Measurements from ENCODE around the gene WDFY2. TPM values are rescaled to one million over a fixed set of nuclear protein-coding genes. Genes with fewer than 3 reads are reported as not detected.
"Not testable (repeated sequence)": the region's sequence is repeated elsewhere in the genome, so short reads cannot be mapped to it uniquely, and the experiment has no call there.

The WDFY2 gene
- polyA plus RNA-seq, 3 donors: 6.5 to 40.1 (median 9.1) TPM

- Histone ChIP-seq H3K27me3 (ENCODE audit: control insufficient read depth in 2 of 2, insufficient read depth in 2 of 2, low read length in 2 of 2) (no peaks in the 10 kb centered on the region), H4K20me1 (ENCODE audit: insufficient read depth, low read length) (no peaks in the 10 kb centered on the region), H3K9ac (ENCODE audit: insufficient read depth, low read length, poor library complexity, severe bottlenecking) (no peak overlapping the region), H3K4me1 (ENCODE audit: control insufficient read depth in 1 of 2, insufficient read depth in 2 of 2, low read length in 2 of 2) (peaks cover 44 to 53% of the 10 kb centered on the region in 2 donors), H3K4me2 (replicated peaks; ENCODE audit: extremely low read depth, low read length, poor library complexity, severe bottlenecking) (no peak overlapping the region), H3K79me2 (ENCODE audit: insufficient read depth, low read length) (no peaks in the 10 kb centered on the region), H3K4me3 (replicated peaks in 1 of 3; ENCODE audit: low read depth in 2 of 3, low read length in 3 of 3) (no peak overlapping the region), H3K27ac (ENCODE audit: low read depth in 1 of 2, low read length in 2 of 2) (no peak overlapping the region), H3K9me3 (replicated peaks in 1 of 2; ENCODE audit: control insufficient read depth in 1 of 2, insufficient read depth in 1 of 2, low read length in 2 of 2) (peaks cover 5 to 9% of the 10 kb centered on the region in 2 donors), H2AFZ (ENCODE audit: insufficient read depth, low read depth, low read length, poor library complexity, severe bottlenecking) (peak overlapping the region; percentile 41), H3K36me3 (replicated peaks in 1 of 2; ENCODE audit: control insufficient read depth in 1 of 2, insufficient read depth in 2 of 2, low read length in 2 of 2) (no peaks in the 10 kb centered on the region)
- TF ChIP-seq, protein P1, sequence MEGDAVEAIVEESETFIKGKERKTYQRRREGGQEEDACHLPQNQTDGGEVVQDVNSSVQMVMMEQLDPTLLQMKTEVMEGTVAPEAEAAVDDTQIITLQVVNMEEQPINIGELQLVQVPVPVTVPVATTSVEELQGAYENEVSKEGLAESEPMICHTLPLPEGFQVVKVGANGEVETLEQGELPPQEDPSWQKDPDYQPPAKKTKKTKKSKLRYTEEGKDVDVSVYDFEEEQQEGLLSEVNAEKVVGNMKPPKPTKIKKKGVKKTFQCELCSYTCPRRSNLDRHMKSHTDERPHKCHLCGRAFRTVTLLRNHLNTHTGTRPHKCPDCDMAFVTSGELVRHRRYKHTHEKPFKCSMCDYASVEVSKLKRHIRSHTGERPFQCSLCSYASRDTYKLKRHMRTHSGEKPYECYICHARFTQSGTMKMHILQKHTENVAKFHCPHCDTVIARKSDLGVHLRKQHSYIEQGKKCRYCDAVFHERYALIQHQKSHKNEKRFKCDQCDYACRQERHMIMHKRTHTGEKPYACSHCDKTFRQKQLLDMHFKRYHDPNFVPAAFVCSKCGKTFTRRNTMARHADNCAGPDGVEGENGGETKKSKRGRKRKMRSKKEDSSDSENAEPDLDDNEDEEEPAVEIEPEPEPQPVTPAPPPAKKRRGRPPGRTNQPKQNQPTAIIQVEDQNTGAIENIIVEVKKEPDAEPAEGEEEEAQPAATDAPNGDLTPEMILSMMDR (IDR thresholded peaks at IDR 0.05): no peak
- Mint-ChIP-seq H3K9me3 (peaks cover 4 to 15% (median 8%) of the 10 kb centered on the region in 7 donors), H3K4me1 (peaks cover 58% of the 10 kb centered on the region), H3K27me3 (ENCODE audit: low read depth in 3 of 3) (no peaks in the 10 kb centered on the region), H3K36me3 (peaks cover 0 to 2% of the 10 kb centered on the region in 2 donors), H3K4me3 (no peak overlapping the region), H3K27ac (peak overlapping the region in 2 of 7 donors; percentile 11 to 23)
- WGBS (ENCODE audit: insufficient coverage): 80% methylated on average over 2 of the region's 3 CpGs
- no peak for DNase-seq
- intact Hi-C loops (cut with micrococcal nuclease): no loop called here
Observed at GRCh38 chr13:51564252-51564651, 20.0 kb upstream of the WDFY2 start.

- DNase-seq: no peak
- 100% methylated on average over 1 of the region's 1 CpG for WGBS (ENCODE audit: insufficient coverage)
- no peak overlapping the region for H3K4me3 ChIP-seq (replicated peaks in 1 of 3; ENCODE audit: low read depth in 2 of 3, low read length in 3 of 3)
- Mint-ChIP-seq H3K9me3 (peaks cover 3 to 15% (median 8%) of the 10 kb centered on the region in 7 donors), H3K4me3 (no peak overlapping the region), H3K4me1 (peaks cover 56% of the 10 kb centered on the region), H3K27me3 (ENCODE audit: low read depth in 3 of 3) (no peaks in the 10 kb centered on the region), H3K36me3 (peaks cover 0 to 2% of the 10 kb centered on the region in 2 donors), H3K27ac (no peak overlapping the region)
- H3K27ac ChIP-seq (ENCODE audit: low read depth in 1 of 2, low read length in 2 of 2): no peak overlapping the region
- H3K36me3 ChIP-seq (replicated peaks in 1 of 2; ENCODE audit: control insufficient read depth in 1 of 2, insufficient read depth in 2 of 2, low read length in 2 of 2): no peaks in the 10 kb centered on the region
- no peak overlapping the region for H3K9ac ChIP-seq (ENCODE audit: insufficient read depth, low read length, poor library complexity, severe bottlenecking)
- H4K20me1 ChIP-seq (ENCODE audit: insufficient read depth, low read length): no peaks in the 10 kb centered on the region
- peaks cover 5 to 9% of the 10 kb centered on the region in 2 donors for H3K9me3 ChIP-seq (replicated peaks in 1 of 2; ENCODE audit: control insufficient read depth in 1 of 2, insufficient read depth in 1 of 2, low read length in 2 of 2)
- intact Hi-C loops (cut with micrococcal nuclease): no loop called here
- peaks cover 40 to 49% of the 10 kb centered on the region in 2 donors for H3K4me1 ChIP-seq (ENCODE audit: control insufficient read depth in 1 of 2, insufficient read depth in 2 of 2, low read length in 2 of 2)
- peak overlapping the region; percentile 41 for H2AFZ ChIP-seq (ENCODE audit: insufficient read depth, low read depth, low read length, poor library complexity, severe bottlenecking)
- TF ChIP-seq, protein P1 (IDR thresholded peaks at IDR 0.05): no peak
- no peak overlapping the region for H3K4me2 ChIP-seq (replicated peaks; ENCODE audit: extremely low read depth, low read length, poor library complexity, severe bottlenecking)
- H3K79me2 ChIP-seq (ENCODE audit: insufficient read depth, low read length): no peaks in the 10 kb centered on the region
- H3K27me3 ChIP-seq (ENCODE audit: control insufficient read depth in 2 of 2, insufficient read depth in 2 of 2, low read length in 2 of 2): no peaks in the 10 kb centered on the region
Observed at GRCh38 chr13:51564671-51565070, 19.6 kb upstream of the WDFY2 start.

DNA sequence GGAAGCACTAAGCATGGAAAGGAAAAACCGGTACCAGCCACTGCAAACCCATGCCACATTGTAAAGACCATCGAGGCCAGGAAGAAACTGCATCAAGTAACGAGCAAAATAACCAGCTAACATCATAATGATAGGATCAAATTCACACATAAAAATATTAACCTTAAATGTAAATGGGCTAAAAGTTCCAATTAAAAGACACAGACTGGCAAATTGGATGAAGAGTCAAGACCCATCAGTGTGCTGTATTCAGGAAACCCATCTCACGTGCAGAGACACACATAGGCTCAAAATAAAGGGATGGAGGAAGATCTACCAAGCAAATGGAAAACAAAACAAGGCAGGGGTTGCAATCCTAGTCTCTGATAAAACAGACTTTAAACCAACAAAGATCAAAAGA, 15.3 kb upstream of the WDFY2 start:
- H3K4me2 ChIP-seq (replicated peaks; ENCODE audit: extremely low read depth, low read length, poor library complexity, severe bottlenecking); H3K9me3 ChIP-seq (replicated peaks in 1 of 2; ENCODE audit: control insufficient read depth in 1 of 2, insufficient read depth in 1 of 2, low read length in 2 of 2); H3K4me3 ChIP-seq (replicated peaks in 1 of 3; ENCODE audit: low read depth in 2 of 3, low read length in 3 of 3); H3K27ac ChIP-seq (ENCODE audit: low read depth in 1 of 2, low read length in 2 of 2); H4K20me1 ChIP-seq (ENCODE audit: insufficient read depth, low read length); H3K9ac ChIP-seq (ENCODE audit: insufficient read depth, low read length, poor library complexity, severe bottlenecking); H3K4me3 Mint-ChIP-seq; H3K27me3 Mint-ChIP-seq (ENCODE audit: low read depth in 3 of 3); H3K36me3 Mint-ChIP-seq; intact Hi-C loops (cut with micrococcal nuclease); DNase-seq; H3K27me3 ChIP-seq (ENCODE audit: control insufficient read depth in 2 of 2, insufficient read depth in 2 of 2, low read length in 2 of 2); H3K36me3 ChIP-seq (replicated peaks in 1 of 2; ENCODE audit: control insufficient read depth in 1 of 2, insufficient read depth in 2 of 2, low read length in 2 of 2); H3K79me2 ChIP-seq (ENCODE audit: insufficient read depth, low read length); H3K4me1 ChIP-seq (ENCODE audit: control insufficient read depth in 1 of 2, insufficient read depth in 2 of 2, low read length in 2 of 2); H3K27ac Mint-ChIP-seq; H2AFZ ChIP-seq (ENCODE audit: insufficient read depth, low read depth, low read length, poor library complexity, severe bottlenecking): not testable (repeated sequence)
- peaks cover 5 to 17% (median 10%) of the 10 kb centered on the region in 7 donors for H3K9me3 Mint-ChIP-seq
- peaks cover 18% of the 10 kb centered on the region for H3K4me1 Mint-ChIP-seq
- WGBS (ENCODE audit: insufficient coverage): no CpG with 5 or more reads among the region's 4 CpGs
